A549 (cell line): ENCODE measurements around the gene RHOJ. TPM values are rescaled to one million over a fixed set of nuclear protein-coding genes. Genes with fewer than 3 reads are reported as not detected.

Source experiments
- ATAC-seq, 2 experiments: fragments of 200-7000 bp in 1 of 2; fragments of >200 bp in 1 of 2; cut with Nextera tagmentation in 1 of 2; cut with Tn5 transposase in 1 of 2; 3 replicates each; pipeline versions ENCODE4 v1.8.0 to v1.9.1; 2018 to 2020; ENCODE audit warnings: mild to moderate bottlenecking in 1 of 2, moderate library complexity in 1 of 2
- CTCF ChIA-PET: fragments of 300-600 bp; sonication (Branson Sonifier 250); formaldehyde crosslinking; extraction: SDS; loops from one replicate; lab custom pipeline; 2021; ENCODE audit warnings: antibody characterized with exemption, inconsistent platforms; lab: Yijun Ruan, JAX
- POLR2A ChIA-PET: fragments of 350-600 bp; formaldehyde crosslinking; extraction: SDS; loops from one replicate; lab custom pipeline; 2021; ENCODE audit warnings: antibody characterized with exemption, inconsistent platforms; lab: Yijun Ruan, JAX
- DNase-seq, 2 experiments: peaks; one replicate each; pipeline versions ENCODE4 v3.0.0 to v3.0.0-alpha.2; 2011 to 2016; ENCODE audit warnings: low read depth in 1 of 2, low spot score in 1 of 2
- FAIRE-seq: peaks from 2 replicates; lab custom pipeline; 2011; peaks lifted over from hg19 to GRCh38; lab: Jason Lieb, UNC
- H3K27ac ChIP-seq, 2 experiments: fragments of >200 bp; sonication (Bioruptor Twin); formaldehyde crosslinking; 3 replicates each; pipeline ENCODE4 v1.5.1; 2016 to 2017
- H3K4me1 ChIP-seq: fragments of >200 bp; sonication (Bioruptor Twin); formaldehyde crosslinking; 3 replicates; pipeline ENCODE4 v1.6.1; 2016
- H3K4me2 ChIP-seq: fragments of >200 bp; sonication (Bioruptor Twin); formaldehyde crosslinking; 3 replicates; pipeline ENCODE4 v1.6.1; 2016
- H3K4me3 ChIP-seq: fragments of >200 bp; sonication (Bioruptor Twin); formaldehyde crosslinking; 3 replicates; pipeline ENCODE4 v1.5.1; 2016
- H3K9me3 ChIP-seq: fragments of >200 bp; sonication (Bioruptor Twin); formaldehyde crosslinking; 3 replicates; pipeline ENCODE4 v1.6.1; 2016
- BHLHE40 ChIP-seq: IDR thresholded peaks from 2 replicates; pipeline ENCODE4 v1.6.1; 2012; ENCODE audit warnings: low read depth, low read length, inconsistent platforms
- CBX2 ChIP-seq: fragments of 200-600 bp; sonication (generic); IDR thresholded peaks from 2 replicates; pipeline ENCODE4 v1.6.1; 2016; ENCODE audit warnings: low read depth, mild to moderate bottlenecking, borderline replicate concordance
- CHD4 ChIP-seq: fragments of 200-600 bp; sonication (generic); IDR thresholded peaks from 2 replicates; pipeline ENCODE4 v1.6.1; 2016; ENCODE audit warnings: antibody characterized with exemption, mild to moderate bottlenecking, borderline replicate concordance
- EHF ChIP-seq: fragments of 250-450 bp; sonication (Bioruptor Pico); IDR thresholded peaks from 2 replicates; pipeline ENCODE4 v1.5.0; 2020; ENCODE audit warnings: mild to moderate bottlenecking
- ELK1 ChIP-seq: fragments of 150-350 bp; IDR thresholded peaks from 2 replicates; pipeline ENCODE4 v1.6.1; 2014; ENCODE audit warnings: low read depth, mild to moderate bottlenecking, low read length
- ESRRA ChIP-seq: fragments of 150-350 bp; IDR thresholded peaks from 2 replicates; pipeline ENCODE4 v1.6.1; 2014; ENCODE audit warnings: mild to moderate bottlenecking, low read length, borderline replicate concordance
- FOXS1 ChIP-seq: fragments of 250-450 bp; sonication (Bioruptor Pico); IDR thresholded peaks from 2 replicates; pipeline ENCODE4 v1.5.0; 2020; ENCODE audit warnings: mild to moderate bottlenecking, moderate library complexity
- GATA3 ChIP-seq: IDR thresholded peaks from 2 replicates; pipeline ENCODE4 v1.6.1; 2012; ENCODE audit warnings: borderline replicate concordance
- HES2 ChIP-seq: fragments of >200 bp; sonication (Bioruptor Twin); formaldehyde crosslinking; IDR thresholded peaks from 2 replicates; pipeline ENCODE4 v1.6.1; 2016
- HEYL ChIP-seq: fragments of 250-450 bp; sonication (Bioruptor Pico); IDR thresholded peaks from 2 replicates; pipeline ENCODE4 v1.8.0; 2021; ENCODE audit warnings: mild to moderate bottlenecking, moderate library complexity
- HOXB5 ChIP-seq: fragments of 250-450 bp; sonication (Bioruptor Pico); IDR thresholded peaks from 2 replicates; pipeline ENCODE4 v1.5.0; 2020; ENCODE audit warnings: mild to moderate bottlenecking, moderate library complexity
- JUNB ChIP-seq: fragments of >200 bp; sonication (Bioruptor Twin); formaldehyde crosslinking; IDR thresholded peaks from 2 replicates; pipeline ENCODE4 v1.6.1; 2016
- MAZ ChIP-seq: fragments of 150-350 bp; IDR thresholded peaks from 2 replicates; pipeline ENCODE4 v1.6.1; 2014; ENCODE audit warnings: antibody characterized with exemption, low read depth, low read length, borderline replicate concordance
- NR3C1 ChIP-seq: fragments of >200 bp; sonication (Bioruptor Twin); formaldehyde crosslinking; IDR thresholded peaks from 3 replicates; pipeline ENCODE4 v1.6.1; 2017
- POLR2AphosphoS2 ChIP-seq: conservative IDR thresholded peaks from 2 replicates; pipeline ENCODE4 v1.6.1; 2012; ENCODE audit warnings: low read length, improper control_type of control experiment, inconsistent platforms
- RAD21 ChIP-seq, 2 experiments: fragments of >200 bp in 1 of 2; sonication (Bioruptor Twin) in 1 of 2; formaldehyde crosslinking in 1 of 2; IDR thresholded peaks in 1 of 2; conservative IDR thresholded peaks in 1 of 2; 2 replicates in 1 of 2; 3 replicates in 1 of 2; pipeline ENCODE4 v1.6.1; 2012 to 2018; ENCODE audit warnings: inconsistent platforms in 1 of 2
- RCOR1 ChIP-seq: fragments of 150-350 bp; IDR thresholded peaks from 2 replicates; pipeline ENCODE4 v1.6.1; 2014; ENCODE audit warnings: antibody characterized with exemption, low read length, low read depth
- RFX5 ChIP-seq: fragments of 450-650 bp; IDR thresholded peaks from 2 replicates; pipeline ENCODE4 v1.7.1; 2014; ENCODE audit warnings: antibody characterized with exemption, mild to moderate bottlenecking, moderate library complexity
- RNF2 ChIP-seq: fragments of 200-600 bp; sonication (generic); IDR thresholded peaks from 2 replicates; pipeline ENCODE4 v1.6.1; 2016; ENCODE audit warnings: low read depth, mild to moderate bottlenecking, antibody characterized with exemption, moderate library complexity, borderline replicate concordance
- SREBF2 ChIP-seq: fragments of 450-650 bp; IDR thresholded peaks from 2 replicates; pipeline ENCODE4 v1.6.1; 2014; ENCODE audit warnings: mild to moderate bottlenecking, moderate library complexity
- TFCP2L1 ChIP-seq: fragments of 250-450 bp; sonication (Bioruptor Pico); IDR thresholded peaks from 2 replicates; pipeline ENCODE4 v1.5.0; 2021; ENCODE audit warnings: mild to moderate bottlenecking
- ZC3H11A ChIP-seq: fragments of 450-650 bp; IDR thresholded peaks from 2 replicates; pipeline ENCODE4 v1.6.1; 2014; ENCODE audit warnings: antibody characterized with exemption, mild to moderate bottlenecking
- ZSCAN20 ChIP-seq: fragments of 250-450 bp; sonication (Bioruptor Pico); IDR thresholded peaks from 2 replicates; pipeline ENCODE4 v1.8.0; 2022; ENCODE audit warnings: mild to moderate bottlenecking, moderate library complexity
- WGBS: methylation state at CpG from one replicate; pipeline ENCODE4 v1.1.6; 2017; ENCODE audit errors: missing lambda C conversion rate; 5-methylcytosine and 5-hydroxymethylcytosine counted together
- polyA plus RNA-seq, 4 experiments: library from polyadenylated mRNA; depleted of rRNA in 3 of 4; stranded (reverse); fragments of >200 nt; fragmentation: RNase III in 1 of 4; extraction: RNeasy Plus Mini Kit Qiagen cat#74134 plus additional on column Dnase treatment in 1 of 4; gene quantifications; 2 replicates in 3 of 4; 3 replicates in 1 of 4; pipeline ENCODE4 v1.2.3, GENCODE V29; 2011 to 2017
- TF ChIP-seq, protein P1 (sequence below): IDR thresholded peaks from 2 replicates; pipeline ENCODE4 v1.6.1; 2012
- TF ChIP-seq, protein P2 (sequence below): IDR thresholded peaks from 2 replicates; pipeline ENCODE4 v1.6.1; 2012; ENCODE audit warnings: low read depth, borderline replicate concordance

RHOJ gene
- polyA plus RNA-seq, 2 of the 4 experiments (the other 2 are of a cell fraction) = not detected

DNA sequence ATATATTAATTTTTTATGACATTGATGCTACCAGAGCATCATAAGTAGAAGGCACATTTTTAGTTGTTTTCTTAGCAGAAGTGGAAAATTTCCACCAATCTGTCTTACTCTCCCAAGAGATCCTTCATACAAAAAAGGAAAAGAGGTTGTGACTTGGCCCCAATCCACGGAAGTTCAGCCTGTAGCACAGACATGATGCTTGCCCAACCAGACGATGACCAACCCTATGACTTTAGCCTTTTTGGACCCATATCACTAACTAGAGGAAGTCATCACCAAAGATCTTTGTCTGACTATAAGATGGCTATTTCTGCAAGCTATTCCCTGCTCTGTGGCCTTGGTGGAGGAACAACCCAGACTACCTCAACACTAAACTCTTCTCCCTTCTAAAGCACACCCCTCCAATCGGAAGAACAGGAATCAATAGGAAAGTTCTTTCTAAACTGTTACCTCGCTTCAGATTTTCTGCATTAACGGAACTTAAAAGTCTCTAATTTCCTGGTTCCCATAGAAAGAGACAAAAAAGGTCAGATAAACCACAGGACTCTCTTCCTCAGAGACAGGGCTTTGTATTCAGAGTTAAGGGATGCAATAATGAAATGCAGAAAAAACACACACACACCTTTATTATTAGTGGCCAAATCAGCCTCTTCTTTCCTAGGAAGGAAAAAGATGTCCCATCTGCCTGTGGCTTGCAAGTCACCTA is 4.1 kb upstream of the RHOJ start:
- DNase-seq = no peak
- Histone ChIP-seq H3K4me2 (no peak overlapping the region), H3K4me3 (no peak overlapping the region)
- FAIRE-seq = no peak
- TF ChIP-seq SREBF2 (no peak), TFCP2L1 (CRISPR knock-in tag) (no peak), ESRRA (no peak), FOXS1 (no peak)
- TF ChIP-seq, all 56 proteins: peak for 0
- no peak for ATAC-seq
- ChIA-PET CTCF (no interaction called here), POLR2A (no interaction called here)
- Histone ChIP-seq H3K27ac (no peak overlapping the region), H3K9me3 (no peaks in the 10 kb centered on the region), H3K4me1 (no peaks in the 10 kb centered on the region)
- WGBS = 11% methylated on average over 5 of the region's 5 CpGs

DNA sequence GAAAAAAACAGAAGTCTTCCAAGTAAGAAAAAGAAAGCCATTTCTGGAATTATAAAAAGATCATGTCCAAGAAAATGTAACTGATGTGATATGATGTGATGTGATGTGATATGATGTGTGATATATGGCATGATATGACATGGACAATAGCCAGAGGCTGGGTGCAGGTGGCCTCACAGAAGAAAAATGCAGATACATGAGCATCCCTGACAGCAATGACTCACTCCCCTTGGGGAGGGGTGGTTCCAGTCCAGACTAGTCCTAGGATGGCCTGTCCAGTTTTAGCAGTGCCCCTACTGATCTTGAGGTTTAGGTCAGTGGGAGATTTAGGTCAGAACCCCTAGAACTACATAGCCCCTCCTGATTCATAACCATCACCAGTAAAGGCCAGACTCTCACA is 3.5 kb upstream of the RHOJ start:
- H3K9me3 ChIP-seq = no peaks in the 10 kb centered on the region
- no peak for FAIRE-seq
- H3K27ac ChIP-seq = no peak overlapping the region
- TF ChIP-seq RFX5 (no peak), HES2 (no peak), HOXB5 (CRISPR knock-in tag) (no peak), HEYL (CRISPR knock-in tag) (no peak), RNF2 (no peak), ZSCAN20 (CRISPR knock-in tag) (no peak), RAD21 (conservative IDR thresholded peaks at IDR 0.05 in 1 of 2, IDR thresholded peaks at IDR 0.05 in 1 of 2) (no peak), GATA3 (no peak), BHLHE40 (no peak), CBX2 (no peak), RCOR1 (no peak), MAZ (no peak)
- TF ChIP-seq, protein P1, sequence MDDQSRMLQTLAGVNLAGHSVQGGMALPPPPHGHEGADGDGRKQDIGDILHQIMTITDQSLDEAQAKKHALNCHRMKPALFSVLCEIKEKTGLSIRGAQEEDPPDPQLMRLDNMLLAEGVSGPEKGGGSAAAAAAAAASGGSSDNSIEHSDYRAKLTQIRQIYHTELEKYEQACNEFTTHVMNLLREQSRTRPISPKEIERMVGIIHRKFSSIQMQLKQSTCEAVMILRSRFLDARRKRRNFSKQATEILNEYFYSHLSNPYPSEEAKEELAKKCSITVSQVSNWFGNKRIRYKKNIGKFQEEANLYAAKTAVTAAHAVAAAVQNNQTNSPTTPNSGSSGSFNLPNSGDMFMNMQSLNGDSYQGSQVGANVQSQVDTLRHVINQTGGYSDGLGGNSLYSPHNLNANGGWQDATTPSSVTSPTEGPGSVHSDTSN = no peak
- no peak for DNase-seq
- H3K4me2 ChIP-seq = no peak overlapping the region
- no peak for ATAC-seq
- POLR2A ChIA-PET = no interaction called here
- H3K4me1 ChIP-seq = no peaks in the 10 kb centered on the region
- CTCF ChIA-PET = no interaction called here
- H3K4me3 ChIP-seq = no peak overlapping the region

- FAIRE-seq = no peak
- H3K4me2 ChIP-seq = no peak overlapping the region; the same call in 2 of the 3 replicates
- no peaks in the 10 kb centered on the region for H3K4me1 ChIP-seq
- H3K27ac ChIP-seq = no peak overlapping the region
- no peak for TF ChIP-seq GATA3
- H3K9me3 ChIP-seq = no peaks in the 10 kb centered on the region
- no peak for DNase-seq
- CTCF ChIA-PET = interaction anchor here (0.7 kb wide), 1 partner anchor 1166 kb away, joined by 4 read pairs; no protein-coding TSS in a partner anchor
- POLR2A ChIA-PET = no interaction called here
- no peak for ATAC-seq
- no peak overlapping the region for H3K4me3 ChIP-seq
- WGBS = 24% methylated on average over 2 of the region's 2 CpGs
Observed at GRCh38 chr14:63203015-63203414, 1.2 kb upstream of the RHOJ start.

DNA sequence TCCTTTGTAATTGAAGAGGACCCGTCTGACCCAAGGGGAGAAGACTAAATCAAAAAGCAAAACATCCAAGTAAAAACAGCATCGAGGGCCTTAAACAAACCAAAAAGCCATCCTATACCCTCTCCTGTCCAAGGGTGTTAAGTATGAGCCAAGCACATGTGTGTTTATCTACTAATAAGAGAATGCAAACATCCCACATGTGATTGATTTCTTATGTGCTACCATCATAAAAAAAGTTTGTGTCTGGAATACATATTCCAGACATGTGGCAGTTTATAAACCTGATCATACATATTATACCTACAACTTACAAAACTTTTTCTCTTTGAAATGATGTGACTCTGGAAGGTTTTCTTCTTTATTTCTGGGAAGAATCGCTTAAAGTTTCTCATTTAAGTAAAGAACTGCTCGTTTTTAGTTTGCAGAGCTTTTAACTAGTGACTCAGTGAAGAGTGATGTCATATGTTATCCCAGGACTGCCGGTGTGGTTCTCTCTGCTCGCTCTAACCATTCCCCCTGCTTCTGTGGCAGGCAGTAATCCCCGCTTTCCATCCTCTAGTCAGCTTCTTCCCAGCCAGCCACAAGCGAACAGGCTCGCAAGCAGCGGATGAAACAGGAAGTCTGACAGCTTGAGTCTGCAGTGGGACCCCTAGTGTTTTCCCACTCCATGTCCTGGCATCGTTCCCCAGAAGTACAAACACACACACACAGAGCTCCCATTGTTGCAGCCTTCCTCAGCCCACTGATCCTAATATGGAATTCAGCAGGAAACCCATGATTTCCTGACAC is 431 bp upstream of the RHOJ start:
- POLR2A ChIA-PET = no interaction called here
- 5% methylated on average over 11 of the region's 11 CpGs for WGBS
- no peak for TF ChIP-seq JUNB
- TF ChIP-seq RNF2 = no peak
- TF ChIP-seq RFX5 = no peak
- no peak for TF ChIP-seq RCOR1
- TF ChIP-seq NR3C1 = no peak
- TF ChIP-seq, protein P2, sequence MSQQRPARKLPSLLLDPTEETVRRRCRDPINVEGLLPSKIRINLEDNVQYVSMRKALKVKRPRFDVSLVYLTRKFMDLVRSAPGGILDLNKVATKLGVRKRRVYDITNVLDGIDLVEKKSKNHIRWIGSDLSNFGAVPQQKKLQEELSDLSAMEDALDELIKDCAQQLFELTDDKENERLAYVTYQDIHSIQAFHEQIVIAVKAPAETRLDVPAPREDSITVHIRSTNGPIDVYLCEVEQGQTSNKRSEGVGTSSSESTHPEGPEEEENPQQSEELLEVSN = no peak
- no peak for TF ChIP-seq EHF (CRISPR knock-in tag)
- TF ChIP-seq CHD4 = no peak
- TF ChIP-seq, protein P1 = no peak
- no peak for TF ChIP-seq HEYL (CRISPR knock-in tag)
- TF ChIP-seq POLR2AphosphoS2 = no peak
- no peak for TF ChIP-seq BHLHE40
- TF ChIP-seq ELK1 = no peak
- no peak for TF ChIP-seq ZC3H11A

More for the DNA sequence above, 431 bp upstream of the RHOJ start:
- H3K4me2 ChIP-seq = peak overlapping the region; percentile 59
- H3K4me1 ChIP-seq = no peaks in the 10 kb centered on the region
- CTCF ChIA-PET = interaction anchor here (0.7 kb wide), 1 partner anchor 1167 kb away, joined by 4 read pairs; no protein-coding TSS in a partner anchor
- no peak overlapping the region for H3K27ac ChIP-seq
- peak overlapping the region; percentile 14; the same call in 1 of the 3 replicates for H3K4me3 ChIP-seq
- FAIRE-seq (no peak), DNase-seq (peak in 1 of 2 experiments; percentile 37), ATAC-seq (peak; percentile 81 to 87)
- no peaks in the 10 kb centered on the region for H3K9me3 ChIP-seq
